NK-92 (cell line): ENCODE measurements around the gene CAMTA1.

ENCODE experiments used
- DNase-seq: peaks from one replicate; lab custom pipeline; 2025; ENCODE audit not compliant: unreplicated experiment; lab: John Stamatoyannopoulos, UW

The CAMTA1 gene

GRCh38 chr1:6996866-6997265 lies 211.6 kb downstream of the CAMTA1 start:
- DNase-seq: no peak

DNA sequence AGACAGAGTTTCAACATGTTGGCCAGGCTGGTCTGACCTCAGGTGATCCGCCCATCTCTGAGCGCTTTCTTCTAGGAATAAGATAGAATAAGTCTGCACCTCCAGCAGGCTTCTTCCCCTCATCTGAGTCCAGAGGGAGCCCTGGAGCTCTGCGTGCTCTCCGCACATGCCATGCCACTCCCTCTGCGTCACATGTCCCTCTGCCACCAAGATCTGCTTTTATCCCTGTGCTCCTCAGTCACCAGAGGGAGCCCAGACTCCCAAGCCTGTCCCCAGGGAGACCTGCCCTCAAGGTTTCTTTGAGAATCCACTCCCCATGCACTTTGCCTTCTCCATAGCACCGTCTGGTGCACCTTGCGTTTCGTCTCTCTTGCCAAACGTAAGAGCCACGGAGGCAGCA lies 213.0 kb downstream of the CAMTA1 start:
- no peak for DNase-seq

- DNase-seq: no peak
Observed at GRCh38 chr1:6999826-7000225, 214.6 kb downstream of the CAMTA1 start.

DNA sequence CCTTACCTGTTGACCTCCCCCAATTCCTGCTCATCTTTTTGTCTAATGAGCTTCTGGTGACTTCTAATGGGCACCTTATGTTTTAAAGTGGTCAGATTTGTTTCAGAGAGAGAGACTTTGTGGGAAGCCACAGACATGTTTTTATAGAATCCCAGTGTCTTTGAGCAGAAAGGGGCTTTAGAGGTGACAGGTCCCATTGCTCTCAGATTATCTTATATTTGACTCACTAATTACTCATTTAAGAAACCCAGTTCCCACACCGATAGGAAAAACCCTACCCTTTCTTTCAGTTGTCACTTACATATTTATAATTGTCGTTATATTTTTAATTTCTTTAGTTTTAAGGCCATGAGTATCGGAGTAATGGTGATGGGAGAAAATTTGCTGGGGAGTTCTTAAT lies 215.5 kb downstream of the CAMTA1 start:
- DNase-seq: no peak

- no peak for DNase-seq
Observed at GRCh38 chr1:7002728-7003127, 217.5 kb downstream of the CAMTA1 start.

GRCh38 chr1:7003676-7004075 lies 218.4 kb downstream of the CAMTA1 start:
- DNase-seq: no peak

DNA sequence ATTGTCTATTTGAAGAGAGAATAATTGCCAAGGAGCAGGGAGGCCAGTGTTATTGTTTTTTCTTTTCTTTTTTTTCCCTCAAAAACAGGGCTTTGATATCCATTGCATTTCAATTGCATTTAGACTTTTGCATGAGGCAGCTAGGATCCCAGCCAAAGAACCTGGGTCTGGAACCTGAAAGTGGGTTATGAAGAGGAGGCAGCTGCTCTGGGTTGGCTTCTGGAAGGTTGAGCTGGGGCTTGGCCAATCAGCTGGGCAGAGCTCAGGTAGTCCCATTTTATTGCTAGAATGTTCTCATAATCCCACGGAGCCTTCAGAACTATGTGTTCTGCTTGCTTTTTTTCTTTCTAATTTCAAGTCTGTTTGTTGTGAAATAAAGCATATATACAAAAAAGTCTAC lies 218.9 kb downstream of the CAMTA1 start:
- no peak for DNase-seq

- no peak for DNase-seq
Observed at GRCh38 chr1:7005762-7006161, 220.5 kb downstream of the CAMTA1 start.

GRCh38 chr1:7006996-7007871 lies 222.0 kb downstream of the CAMTA1 start:
- no peak for DNase-seq

DNA sequence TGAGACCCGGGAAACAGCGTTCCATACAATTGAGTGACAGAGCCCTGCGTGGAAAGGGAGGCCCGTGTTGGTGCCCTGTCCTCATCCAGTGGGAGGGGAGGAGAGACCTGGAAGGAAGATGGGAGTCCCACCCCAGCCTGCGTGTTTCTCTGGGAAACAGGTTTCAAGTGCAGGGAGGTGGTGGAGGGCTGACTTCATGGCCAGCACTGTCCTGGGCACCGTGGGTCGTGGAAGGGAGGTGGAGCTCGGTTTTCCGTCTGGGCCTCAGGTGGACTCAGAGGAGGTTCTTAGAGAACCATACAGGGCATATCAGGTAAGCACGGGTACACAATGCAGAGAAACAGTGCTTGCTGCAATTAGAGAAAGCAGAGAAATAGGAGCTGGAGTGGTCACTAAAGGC lies 222.6 kb downstream of the CAMTA1 start:
- DNase-seq: no peak

- no peak for DNase-seq
Observed at GRCh38 chr1:7008331-7008730, 223.1 kb downstream of the CAMTA1 start.

DNA sequence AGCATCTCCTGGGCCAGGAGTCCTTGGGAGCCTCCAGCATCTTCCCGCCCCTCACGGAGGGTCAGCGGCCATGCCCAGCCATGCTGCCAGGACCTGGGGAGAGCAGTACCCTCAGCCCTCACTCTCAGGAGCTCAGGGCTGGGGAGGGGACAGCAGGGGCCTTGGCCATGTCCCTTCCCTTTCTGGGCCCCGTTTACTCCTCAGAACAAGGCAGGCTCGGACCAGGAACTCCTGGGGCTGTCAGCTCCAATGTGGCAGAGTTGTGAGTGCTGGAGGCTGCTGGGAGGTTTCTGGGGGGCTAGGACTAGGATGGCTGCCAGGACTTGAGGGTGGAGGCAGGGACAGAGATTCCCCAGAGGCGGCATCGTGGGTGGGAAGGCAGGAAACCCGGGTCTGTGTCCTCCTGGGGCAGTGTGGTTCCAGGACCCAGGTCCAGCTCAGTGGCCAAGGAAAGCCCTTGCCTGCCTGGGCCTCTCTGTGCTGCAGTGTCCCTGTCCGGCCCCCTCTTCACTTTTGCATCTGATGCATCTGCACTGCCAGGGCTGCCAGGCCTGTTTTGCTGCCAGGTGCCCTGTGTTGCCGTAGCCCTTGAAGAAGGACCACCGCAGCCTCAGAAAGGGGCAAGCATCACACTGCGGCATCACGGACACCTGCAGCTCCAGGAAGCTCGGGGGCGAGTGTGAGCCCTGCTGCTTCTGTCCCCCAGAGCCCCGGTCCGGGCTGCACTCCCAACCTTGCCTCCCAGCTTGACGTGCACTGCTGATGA lies 223.9 kb downstream of the CAMTA1 start:
- no peak for DNase-seq

- DNase-seq: no peak
Observed at GRCh38 chr1:7009741-7010525, 224.7 kb downstream of the CAMTA1 start.

DNA sequence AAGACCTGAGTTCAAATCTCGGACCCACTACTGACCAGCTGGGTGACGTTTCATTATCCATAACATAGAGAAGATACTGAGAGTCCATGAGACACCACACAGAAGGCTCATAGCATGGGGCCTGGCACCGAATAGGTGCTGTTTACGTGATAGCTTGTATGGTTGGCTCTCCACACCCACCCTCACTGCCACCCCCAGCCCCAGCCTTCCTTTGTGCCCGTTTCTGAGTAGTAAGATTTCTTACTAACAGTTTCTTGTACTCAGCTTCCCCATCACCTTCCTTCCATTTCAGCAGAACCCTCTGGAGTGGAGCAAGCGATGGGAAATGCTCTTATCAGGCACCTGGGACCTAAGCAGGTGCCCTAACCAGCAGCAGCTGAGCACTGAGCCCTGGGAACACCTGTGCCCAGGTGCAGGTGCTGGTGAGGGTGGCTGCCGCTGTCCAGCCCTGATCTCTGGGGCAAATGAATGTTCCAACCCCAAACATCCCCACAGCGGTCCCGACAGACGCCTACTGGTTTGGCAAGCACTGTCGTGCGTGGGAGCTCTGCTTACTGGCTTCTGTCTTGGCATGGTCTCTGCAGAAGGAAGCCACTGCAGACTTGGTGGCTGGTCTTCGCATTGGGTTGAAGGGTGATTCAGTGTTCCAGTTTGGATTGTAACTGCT lies 225.4 kb downstream of the CAMTA1 start:
- no peak for DNase-seq

DNA sequence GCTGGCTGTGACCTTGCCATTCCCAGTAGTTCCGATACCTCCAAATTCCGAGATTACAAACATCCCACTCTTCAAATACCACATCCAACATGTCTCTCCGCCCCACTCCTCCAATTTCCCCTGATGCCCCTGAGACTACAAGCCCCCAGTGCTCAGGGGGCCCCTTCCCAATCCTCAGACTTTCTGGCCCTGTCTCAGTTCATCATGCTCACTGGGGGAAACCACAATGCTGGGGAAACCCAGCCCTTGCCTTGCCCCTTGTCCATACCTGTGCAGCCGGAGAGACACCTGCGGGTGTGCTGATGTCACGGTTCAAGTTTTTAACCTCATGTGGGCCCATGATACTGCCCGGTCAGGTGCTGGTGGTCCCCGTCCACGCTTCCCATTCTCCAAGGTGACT lies 226.6 kb downstream of the CAMTA1 start:
- DNase-seq: no peak

DNA sequence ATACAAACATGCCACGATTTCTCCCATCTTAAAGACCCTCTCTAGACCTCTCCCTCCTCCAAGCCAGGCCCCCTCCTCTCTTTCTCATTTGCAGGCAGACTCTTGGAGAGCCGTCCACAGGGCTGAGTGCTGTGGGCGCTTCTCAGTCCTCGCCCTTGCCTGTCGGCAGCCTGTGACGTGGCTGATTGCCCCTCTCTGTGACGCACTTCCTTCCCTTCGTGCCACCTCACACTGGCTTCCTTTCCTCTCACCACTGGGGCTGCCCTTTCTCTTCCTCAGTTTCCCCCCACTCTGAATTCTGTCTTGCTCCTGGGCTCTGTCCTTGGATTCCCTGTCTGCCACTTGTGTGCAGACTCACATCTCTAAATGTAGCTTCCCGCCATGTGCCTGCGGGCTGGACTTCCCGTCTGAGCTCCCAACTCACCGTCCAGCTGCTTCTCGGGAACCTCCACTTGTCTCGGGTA lies 227.2 kb downstream of the CAMTA1 start:
- DNase-seq: no peak

DNA sequence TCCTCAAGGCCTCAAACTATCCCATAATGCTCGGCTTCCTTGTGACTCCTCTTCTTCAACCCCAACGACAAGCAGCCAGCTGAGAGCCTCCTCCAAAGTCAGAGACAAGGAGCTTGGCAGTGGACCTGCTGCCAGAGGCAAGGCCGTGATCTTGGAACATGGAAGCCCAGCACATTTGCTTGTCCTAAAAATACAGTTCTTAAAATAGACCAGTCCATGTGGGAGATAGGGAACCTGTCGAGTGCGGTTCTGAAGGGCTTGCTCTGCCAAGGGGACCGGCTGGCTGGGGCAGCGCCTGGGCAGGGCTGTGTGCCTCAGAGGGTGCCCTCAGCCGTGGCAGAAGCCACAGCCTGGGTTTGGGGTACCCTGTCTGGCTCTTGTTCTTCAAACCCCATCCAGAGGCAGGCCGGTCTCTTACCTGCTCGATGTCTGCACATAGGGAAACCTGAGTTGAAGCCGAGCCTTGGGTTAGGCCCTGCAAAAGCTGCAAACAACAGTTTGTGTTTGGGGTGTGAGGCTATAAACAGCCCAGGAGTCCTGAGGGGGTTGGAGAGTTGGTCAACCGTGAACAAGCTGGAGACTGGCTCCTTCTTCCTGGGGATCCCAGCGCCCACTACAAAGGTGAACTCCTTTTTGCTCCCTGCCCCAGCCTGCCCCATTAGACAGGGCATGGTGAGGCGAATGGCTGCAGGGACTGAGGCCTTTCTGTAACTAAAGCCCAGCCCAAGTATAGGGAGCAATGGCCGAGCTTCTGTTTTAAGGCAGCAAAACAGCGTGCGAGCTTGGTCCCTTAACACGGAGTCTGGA lies 228.8 kb downstream of the CAMTA1 start:
- no peak for DNase-seq

GRCh38 chr1:7014640-7014930 lies 229.3 kb downstream of the CAMTA1 start:
- no peak for DNase-seq

DNA sequence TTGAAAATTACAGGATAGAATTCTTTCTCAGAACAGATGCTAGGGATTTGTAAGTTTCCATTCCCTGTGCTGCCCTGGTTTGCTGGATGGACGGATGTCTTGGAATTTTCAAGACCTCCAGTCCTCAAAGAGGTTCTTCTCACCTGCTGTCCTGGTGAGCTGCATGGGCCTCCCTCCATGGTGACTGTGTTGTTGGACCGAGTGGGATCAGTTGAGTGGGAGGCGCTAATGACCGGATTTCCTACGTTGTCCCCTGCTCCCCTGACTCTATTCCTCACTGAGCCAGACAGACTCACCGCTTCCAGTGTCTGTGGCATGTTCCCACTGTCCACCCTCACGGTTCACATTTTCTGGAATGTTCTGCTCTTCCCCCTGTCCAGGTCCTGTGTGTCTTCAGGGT lies 229.8 kb downstream of the CAMTA1 start:
- no peak for DNase-seq

DNA sequence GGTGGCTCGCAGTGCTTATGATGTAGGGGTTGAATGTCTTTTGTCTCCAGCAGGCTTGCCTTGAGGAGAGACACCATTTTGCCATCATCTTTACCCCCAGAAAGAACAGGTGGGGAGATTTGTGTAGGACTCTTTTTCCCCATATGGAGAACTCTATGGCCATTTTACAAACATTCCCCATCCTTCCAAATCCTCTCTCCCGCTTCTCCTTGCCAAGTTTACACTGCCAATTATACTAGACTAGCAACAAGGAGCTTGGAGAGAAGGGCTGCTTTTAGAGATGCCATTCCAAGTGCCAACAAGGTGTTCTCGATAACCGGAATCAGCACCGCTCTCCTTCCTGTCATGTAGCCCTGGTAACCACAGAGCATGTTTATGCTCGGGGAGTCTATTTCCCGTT lies 233.1 kb downstream of the CAMTA1 start:
- no peak for DNase-seq
